Hepatocyte (in vitro differentiated cells): ENCODE results near the gene RND3. TPM values are rescaled to one million over a fixed set of nuclear protein-coding genes. Genes with fewer than 3 reads are reported as not detected.

ENCODE experiments used
- DNase-seq: peaks from one replicate; pipeline ENCODE4 v3.0.0-alpha.2; 2016; ENCODE audit warnings: low spot score
- H2AFZ ChIP-seq: fragments of 200-600 bp; sonication (generic); 2 replicates; pipeline ENCODE4 v1.6.0; 2016; ENCODE audit warnings: antibody characterized with exemption, mild to moderate bottlenecking
- H3K27ac ChIP-seq: fragments of 200-600 bp; sonication (generic); 2 replicates; pipeline ENCODE4 v1.5.1; 2016; ENCODE audit warnings: mild to moderate bottlenecking
- H3K27me3 ChIP-seq: fragments of 200-600 bp; sonication (generic); 2 replicates; pipeline ENCODE4 v1.6.1; 2016
- H3K36me3 ChIP-seq: fragments of 200-600 bp; sonication (generic); replicated peaks from 2 replicates; pipeline ENCODE4 v1.5.1; 2016; ENCODE audit warnings: low read depth; ENCODE audit not compliant: insufficient read depth
- H3K4me1 ChIP-seq: fragments of 200-600 bp; sonication (generic); 2 replicates; pipeline ENCODE4 v1.5.1; 2016; ENCODE audit warnings: mild to moderate bottlenecking, moderate library complexity; ENCODE audit not compliant: insufficient read depth
- H3K4me2 ChIP-seq: fragments of 200-600 bp; sonication (generic); 2 replicates; pipeline ENCODE4 v1.6.0; 2016
- H3K4me3 ChIP-seq: fragments of 200-600 bp; sonication (generic); 2 replicates; pipeline ENCODE4 v1.5.1; 2016; ENCODE audit warnings: mild to moderate bottlenecking
- H3K79me2 ChIP-seq: fragments of 200-600 bp; sonication (generic); 2 replicates; pipeline ENCODE4 v1.6.0; 2017; ENCODE audit warnings: mild to moderate bottlenecking
- H3K9me2 ChIP-seq: fragments of 200-600 bp; sonication (generic); replicated peaks from 2 replicates; pipeline ENCODE4 v1.6.0; 2017; ENCODE audit warnings: mild to moderate bottlenecking; ENCODE audit not compliant: insufficient read depth
- H3K9me3 ChIP-seq: fragments of 200-600 bp; sonication (generic); 2 replicates; pipeline ENCODE4 v1.5.1; 2016; ENCODE audit warnings: low read depth, mild to moderate bottlenecking
- H4K20me1 ChIP-seq: fragments of 200-600 bp; sonication (generic); 2 replicates; pipeline ENCODE4 v1.6.0; 2016; ENCODE audit warnings: mild to moderate bottlenecking; ENCODE audit not compliant: insufficient read depth, poor library complexity, severe bottlenecking
- CTCF ChIP-seq: fragments of 200-600 bp; sonication (generic); IDR thresholded peaks from 2 replicates; pipeline ENCODE4 v1.5.1; 2016; ENCODE audit warnings: antibody characterized with exemption, mild to moderate bottlenecking; ENCODE audit not compliant: poor library complexity
- EZH2 ChIP-seq: fragments of 200-600 bp; sonication (generic); IDR thresholded peaks from 2 replicates; pipeline ENCODE4 v1.6.1; 2016; ENCODE audit warnings: antibody characterized with exemption, mild to moderate bottlenecking, borderline replicate concordance
- EZH2phosphoT487 ChIP-seq: fragments of 200-600 bp; sonication (generic); IDR thresholded peaks from one replicate; pipeline ENCODE4 v1.6.1; 2018; ENCODE audit warnings: antibody characterized with exemption, mild to moderate bottlenecking, low read depth, moderate library complexity; ENCODE audit not compliant: unreplicated experiment, severe bottlenecking
- WGBS: methylation state at CpG from one replicate; pipeline ENCODE4 v1.1.6; 2016; ENCODE audit warnings: low lambda C conversion rate; ENCODE audit errors: missing lambda C conversion rate; 5-methylcytosine and 5-hydroxymethylcytosine counted together
- polyA plus RNA-seq: library from polyadenylated mRNA; unstranded; fragments of >200 nt; fragmentation: Nextera tagmentation; extraction: Ambion mirVana; gene quantifications from 2 replicates; pipeline ENCODE4 v1.2.1, GENCODE V29; 2016
- total RNA-seq: library from RNA; depleted of rRNA; stranded (reverse); fragments of >200 nt; gene quantifications from 2 replicates; pipeline ENCODE4 v1.2.3, GENCODE V29; 2014

Gene RND3
- total and polyA plus RNA-seq, 2 experiments from 2014 or later = 118 to 135 TPM

- TF ChIP-seq CTCF = no peak
- TF ChIP-seq EZH2 = no peak
- no peak for TF ChIP-seq EZH2phosphoT487
- Histone ChIP-seq H3K36me3 (no peaks in the 10 kb centered on the region), H4K20me1 (no peaks in the 10 kb centered on the region), H3K9me2 (no peaks in the 10 kb centered on the region), H3K27me3 (no peaks in the 10 kb centered on the region), H3K79me2 (no peaks in the 10 kb centered on the region), H3K4me3 (no peak overlapping the region), H3K9me3 (no peaks in the 10 kb centered on the region), H3K4me2 (no peak overlapping the region), H3K27ac (no peak overlapping the region), H2AFZ (no peak overlapping the region), H3K4me1 (no peaks in the 10 kb centered on the region)
- DNase-seq = no peak
- WGBS = 42% methylated on average over 2 of the region's 2 CpGs
Measured at GRCh38 chr2:150441226-150441625, 46.2 kb downstream of the RND3 start.

GRCh38 chr2:150438654-150439053, 48.8 kb downstream of the RND3 start:
- WGBS = 99% methylated on average over 2 of the region's 2 CpGs
- H3K4me3 ChIP-seq = no peak overlapping the region

GRCh38 chr2:150438041-150438440, 49.4 kb downstream of the RND3 start:
- DNase-seq = no peak
- 79% methylated on average over 2 of the region's 2 CpGs for WGBS
- H3K27me3 ChIP-seq = no peaks in the 10 kb centered on the region
- H4K20me1 ChIP-seq = no peaks in the 10 kb centered on the region
- no peak overlapping the region for H2AFZ ChIP-seq
- H3K27ac ChIP-seq = no peak overlapping the region
- no peaks in the 10 kb centered on the region for H3K4me1 ChIP-seq
- no peaks in the 10 kb centered on the region for H3K79me2 ChIP-seq
- no peaks in the 10 kb centered on the region for H3K9me2 ChIP-seq
- H3K4me2 ChIP-seq = no peak overlapping the region
- no peaks in the 10 kb centered on the region for H3K36me3 ChIP-seq
- no peak overlapping the region for H3K4me3 ChIP-seq
- TF ChIP-seq CTCF = no peak
- TF ChIP-seq EZH2 = no peak
- TF ChIP-seq EZH2phosphoT487 = no peak
- no peaks in the 10 kb centered on the region for H3K9me3 ChIP-seq

More at GRCh38 chr2:150438654-150439053, 48.8 kb downstream of the RND3 start:
- H3K79me2 ChIP-seq = no peaks in the 10 kb centered on the region
- H4K20me1 ChIP-seq = no peaks in the 10 kb centered on the region
- no peak for TF ChIP-seq CTCF
- TF ChIP-seq EZH2 = no peak
- no peak for TF ChIP-seq EZH2phosphoT487
- DNase-seq = no peak
- no peak overlapping the region for H3K27ac ChIP-seq
- no peak overlapping the region for H3K4me2 ChIP-seq
- no peak overlapping the region for H2AFZ ChIP-seq
- H3K36me3 ChIP-seq = no peaks in the 10 kb centered on the region
- H3K4me1 ChIP-seq = no peaks in the 10 kb centered on the region
- H3K27me3 ChIP-seq = no peaks in the 10 kb centered on the region
- no peaks in the 10 kb centered on the region for H3K9me2 ChIP-seq
- H3K9me3 ChIP-seq = no peaks in the 10 kb centered on the region

- Histone ChIP-seq H3K36me3 (no peaks in the 10 kb centered on the region), H3K27ac (no peak overlapping the region), H4K20me1 (no peaks in the 10 kb centered on the region), H3K4me2 (no peak overlapping the region), H3K27me3 (no peaks in the 10 kb centered on the region), H2AFZ (no peak overlapping the region), H3K79me2 (no peaks in the 10 kb centered on the region), H3K4me1 (no peaks in the 10 kb centered on the region), H3K9me3 (no peaks in the 10 kb centered on the region), H3K4me3 (no peak overlapping the region), H3K9me2 (no peaks in the 10 kb centered on the region)
- TF ChIP-seq EZH2phosphoT487 (no peak), CTCF (no peak), EZH2 (no peak)
- WGBS = 79% methylated on average over 3 of the region's 3 CpGs
- no peak for DNase-seq
Measured at GRCh38 chr2:150432312-150432625, 55.2 kb downstream of the RND3 start.
